GM19468 (cell line): ENCODE data around the gene FASN.

ENCODE experiments used
- ATAC-seq: cut with Tn5 transposase; IDR thresholded peaks from one replicate; pipeline ENCODE4 v1.9.1; 2021; ENCODE audit warnings: mild to moderate bottlenecking, moderate library complexity, moderate number of reproducible peaks; ENCODE audit not compliant: unreplicated experiment; ENCODE audit errors: extremely low read depth

The FASN gene

GRCh38 chr17:82089723-82090548, 8.1 kb downstream of the FASN start:
- no peak for ATAC-seq

- no peak for ATAC-seq
Measured at GRCh38 chr17:82088838-82089722, 9.0 kb downstream of the FASN start.

- ATAC-seq: no peak
Measured at GRCh38 chr17:82087961-82088837, 9.8 kb downstream of the FASN start.

GRCh38 chr17:82086941-82087906, 10.8 kb downstream of the FASN start:
- ATAC-seq: no peak

- ATAC-seq: no peak
Measured at GRCh38 chr17:82085931-82086764, 11.9 kb downstream of the FASN start.

GRCh38 chr17:82085031-82085861, 12.8 kb downstream of the FASN start:
- ATAC-seq: no peak

- ATAC-seq: no peak
Measured at GRCh38 chr17:82084373-82085030, 13.5 kb downstream of the FASN start.

- ATAC-seq: no peak
Measured at GRCh38 chr17:82083533-82084359, 14.3 kb downstream of the FASN start.

GRCh38 chr17:82083009-82083408, 15.0 kb downstream of the FASN start:
- no peak for ATAC-seq

- no peak for ATAC-seq
Measured at GRCh38 chr17:82082456-82082855, 15.6 kb downstream of the FASN start.

GRCh38 chr17:82081966-82082365, 16.1 kb downstream of the FASN start:
- ATAC-seq: no peak

GRCh38 chr17:82081546-82081945, 16.5 kb downstream of the FASN start:
- no peak for ATAC-seq

GRCh38 chr17:82080789-82081464, 17.1 kb downstream of the FASN start:
- no peak for ATAC-seq

- no peak for ATAC-seq
Measured at GRCh38 chr17:82080048-82080788, 17.8 kb downstream of the FASN start.
